SH-SY5Y (cell line): ENCODE measurements around the gene TCP10L.

Experiments used
- GATA2 ChIP-seq: IDR thresholded peaks from 2 replicates; pipeline ENCODE4 v1.6.1; 2011; ENCODE audit warnings: mild to moderate bottlenecking, low read depth, low read length
- GATA3 ChIP-seq: IDR thresholded peaks from 2 replicates; pipeline ENCODE4 v1.6.1; 2011; ENCODE audit warnings: low read depth, mild to moderate bottlenecking, low read length, moderate library complexity

Gene TCP10L

DNA sequence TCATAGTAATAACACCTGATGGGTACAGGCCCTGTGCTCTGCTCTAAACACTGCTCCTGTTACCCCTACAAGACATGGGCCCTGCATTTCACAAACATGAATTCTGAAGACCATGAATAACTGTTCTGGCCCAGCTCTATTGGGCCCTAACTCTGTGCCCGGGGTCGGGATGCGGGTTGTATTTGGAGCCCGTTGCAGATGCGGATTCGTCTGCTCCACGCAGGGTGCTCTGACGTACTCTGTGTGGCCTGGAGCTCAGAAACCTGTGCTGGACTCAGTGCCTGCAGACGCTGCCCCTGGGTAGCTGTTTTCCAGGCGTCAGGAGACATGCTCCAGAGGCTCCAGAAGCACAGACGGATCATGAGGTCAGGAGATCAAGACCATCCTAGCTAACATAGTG lies 10.1 kb upstream of the TCP10L start:
- TF ChIP-seq GATA2, result no peak
- no peak for TF ChIP-seq GATA3

DNA sequence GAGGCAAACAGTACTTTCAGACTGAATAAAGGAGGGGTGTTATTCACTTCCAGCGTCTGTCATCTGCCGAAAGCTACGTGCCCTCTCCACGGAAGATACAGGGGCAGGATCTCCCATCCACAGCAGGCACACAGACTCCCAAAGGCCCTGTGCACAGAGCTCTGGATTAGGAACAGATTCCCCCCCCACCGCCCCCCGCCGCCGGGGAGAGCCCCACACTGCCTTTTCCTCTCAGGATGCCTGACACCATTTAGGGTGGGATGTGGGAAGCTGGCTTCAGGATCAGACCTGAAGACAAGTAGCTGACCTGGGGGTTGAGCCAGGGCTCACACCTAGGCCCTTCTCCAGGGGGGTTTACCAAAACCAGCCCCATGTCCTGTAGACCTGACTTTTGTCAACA lies 8.4 kb upstream of the TCP10L start:
- TF ChIP-seq GATA3, result no peak

DNA sequence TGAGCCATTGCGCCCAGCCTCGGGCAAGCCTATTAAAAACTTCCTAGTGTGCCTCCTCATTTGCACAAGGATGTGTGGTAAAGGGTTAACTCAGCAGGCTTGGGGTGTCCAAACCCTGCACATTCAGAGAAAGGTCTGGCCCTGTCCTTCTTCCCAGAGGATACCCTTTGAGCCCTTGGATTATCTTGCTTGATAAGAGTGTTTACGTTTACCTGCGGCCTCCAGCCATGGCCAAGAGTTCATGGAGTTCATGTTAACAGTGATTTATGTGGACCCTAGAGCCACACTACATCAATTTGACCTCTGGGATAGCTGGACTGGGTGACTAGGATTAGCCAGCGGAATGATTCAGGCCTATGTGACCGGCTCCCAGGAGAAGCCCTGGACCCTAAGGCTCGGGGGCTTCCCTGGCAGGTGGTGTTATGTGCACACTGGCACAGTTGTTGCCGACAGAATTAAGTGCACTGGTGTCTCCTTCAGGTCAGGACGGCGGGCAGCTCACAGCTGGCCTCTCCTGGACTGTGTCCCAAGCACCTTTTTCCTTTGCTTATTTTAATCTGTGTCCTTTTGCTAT lies 7.7 kb upstream of the TCP10L start:
- TF ChIP-seq GATA2 (no peak), GATA3 (no peak)

DNA sequence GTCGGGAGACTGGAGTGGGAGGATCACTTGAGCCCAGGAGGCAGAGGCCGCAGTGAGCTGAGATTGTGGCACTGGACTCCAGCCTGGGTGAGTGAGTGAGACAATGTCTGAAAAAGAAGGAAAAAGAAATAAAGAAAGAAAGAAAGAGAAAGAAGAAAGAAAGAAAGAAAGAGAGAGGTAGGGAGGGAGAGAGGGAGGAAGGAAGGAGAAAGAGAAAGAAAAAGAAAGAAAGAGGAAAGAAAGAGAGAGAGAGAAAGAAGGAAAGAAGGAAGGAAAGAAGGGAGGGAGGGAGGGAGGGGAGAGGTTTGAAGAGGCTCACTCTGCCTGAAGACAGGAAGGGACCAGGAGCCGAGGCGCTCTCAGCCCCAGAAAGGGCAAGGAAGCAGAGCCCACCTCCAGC lies 4.8 kb upstream of the TCP10L start:
- TF ChIP-seq GATA3 (no peak), GATA2 (no peak)

DNA sequence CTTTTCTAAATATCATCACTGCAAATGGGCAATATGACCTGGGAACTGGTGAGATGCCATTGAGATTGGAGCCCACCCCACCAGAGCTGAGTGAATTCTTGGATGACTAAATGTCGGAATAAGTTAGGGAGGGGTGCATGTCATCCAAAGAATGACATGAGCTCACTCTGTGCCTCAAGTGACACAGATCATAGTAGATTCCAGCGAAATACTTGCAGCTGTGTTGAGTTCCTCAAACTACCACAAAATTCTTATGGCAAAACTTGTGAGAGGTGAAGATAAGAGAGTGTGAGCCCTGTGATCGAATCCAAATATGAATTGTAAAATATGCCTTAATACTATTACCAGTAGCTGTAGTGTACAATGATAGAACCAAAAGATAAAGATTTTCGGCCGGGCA lies 2.3 kb upstream of the TCP10L start:
- TF ChIP-seq GATA2, result no peak
- TF ChIP-seq GATA3, result no peak

DNA sequence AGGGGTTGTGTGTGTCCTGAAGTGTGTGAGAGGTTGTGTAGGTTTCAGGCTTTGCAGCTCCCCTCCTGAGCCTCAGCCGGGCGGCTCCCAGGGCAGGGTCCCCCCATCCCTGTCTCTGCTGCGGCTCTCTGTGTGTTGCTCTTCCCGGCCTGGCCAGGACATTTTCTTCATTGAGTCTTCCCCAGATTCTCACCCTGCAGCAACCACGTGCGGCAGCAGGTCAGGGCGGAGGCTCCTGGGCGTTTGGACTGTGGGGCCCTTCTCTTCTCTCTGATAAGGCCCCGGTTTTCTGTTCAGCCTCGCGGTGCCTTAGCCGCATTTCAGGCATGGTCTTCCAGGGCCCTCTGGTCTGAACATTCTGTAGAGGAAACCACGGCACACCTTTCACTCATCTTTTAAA lies 1.8 kb upstream of the TCP10L start:
- TF ChIP-seq GATA2 (no peak), GATA3 (no peak)

DNA sequence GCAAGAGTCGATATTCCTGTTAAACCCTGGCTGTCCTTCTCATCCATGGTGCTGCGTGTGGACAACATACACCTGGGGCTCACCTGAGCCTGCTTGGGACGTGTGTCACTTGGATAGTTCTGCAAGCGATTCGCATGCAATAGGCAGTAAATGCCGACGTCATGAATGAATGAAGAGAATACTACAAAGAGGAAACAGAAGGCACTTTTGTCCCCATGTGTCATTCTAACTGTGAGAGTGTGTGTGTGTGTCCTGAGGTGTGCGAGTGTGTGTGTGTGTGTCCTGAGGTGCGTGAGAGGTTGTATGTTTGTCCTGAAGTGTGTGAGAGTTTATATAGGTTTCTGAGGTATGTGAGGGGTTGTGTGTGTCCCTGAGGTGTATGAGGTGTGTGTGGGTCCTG lies 647 bp upstream of the TCP10L start:
- TF ChIP-seq GATA2 (no peak), GATA3 (no peak)

DNA sequence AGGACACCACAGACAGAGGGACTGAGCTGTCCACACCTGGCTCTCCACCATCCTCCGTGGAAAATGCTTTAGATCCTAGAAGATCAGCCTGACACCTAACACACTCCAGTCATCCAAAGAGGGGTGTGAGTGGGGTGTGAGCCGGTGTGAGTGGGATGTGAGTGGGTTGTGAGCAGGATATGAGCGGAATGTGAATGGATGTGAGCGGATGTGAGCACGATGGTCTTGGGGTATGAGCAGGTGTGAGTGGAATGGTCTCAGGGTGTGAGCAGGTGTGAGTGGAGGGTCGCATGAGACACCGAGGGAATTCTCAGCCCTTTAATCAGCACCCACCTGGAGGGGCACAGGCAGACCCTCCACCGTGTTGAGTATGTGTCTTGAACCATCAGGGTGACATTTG lies 851 bp downstream of the TCP10L start:
- TF ChIP-seq GATA2, result no peak
- TF ChIP-seq GATA3, result no peak

DNA sequence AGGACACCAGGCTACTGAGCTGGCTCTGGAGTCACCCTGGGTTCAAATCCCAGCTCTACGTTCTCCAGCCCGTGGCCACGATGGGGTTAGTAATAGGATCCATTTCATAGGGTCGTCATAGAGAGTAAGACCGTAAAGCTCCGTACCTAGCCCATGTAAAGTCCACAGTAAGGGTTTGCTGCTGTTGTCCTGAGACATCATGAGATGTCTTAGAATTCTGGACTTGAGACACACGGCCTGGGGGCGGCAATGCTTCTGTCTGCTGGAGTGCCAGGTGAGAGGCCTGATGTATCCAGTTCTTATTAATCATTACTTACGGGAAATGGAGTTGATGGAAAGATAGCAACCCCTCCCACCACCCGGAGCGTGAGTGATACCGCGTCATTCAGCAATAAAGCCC lies 3.6 kb downstream of the TCP10L start:
- TF ChIP-seq GATA3, result no peak
- no peak for TF ChIP-seq GATA2

DNA sequence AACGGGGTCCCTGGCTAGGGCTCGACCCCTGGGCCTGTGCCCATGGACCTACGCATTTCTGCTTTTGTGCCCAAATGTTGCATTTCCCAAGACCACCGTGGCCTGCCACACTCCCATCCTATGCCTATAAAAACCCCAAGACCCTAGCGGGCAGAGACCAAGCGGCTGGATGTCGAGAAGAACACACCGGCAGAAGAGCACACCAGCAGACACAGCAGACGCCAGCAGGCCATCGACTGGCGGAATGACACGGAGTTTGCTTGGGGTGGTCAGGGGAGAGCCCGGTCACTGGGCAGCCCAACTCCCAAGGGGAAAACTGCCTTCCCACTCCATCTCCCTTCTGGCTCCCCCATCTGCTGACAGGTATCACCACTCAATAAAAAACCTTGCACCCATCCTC lies 4.4 kb downstream of the TCP10L start:
- TF ChIP-seq GATA2, result no peak
- no peak for TF ChIP-seq GATA3

DNA sequence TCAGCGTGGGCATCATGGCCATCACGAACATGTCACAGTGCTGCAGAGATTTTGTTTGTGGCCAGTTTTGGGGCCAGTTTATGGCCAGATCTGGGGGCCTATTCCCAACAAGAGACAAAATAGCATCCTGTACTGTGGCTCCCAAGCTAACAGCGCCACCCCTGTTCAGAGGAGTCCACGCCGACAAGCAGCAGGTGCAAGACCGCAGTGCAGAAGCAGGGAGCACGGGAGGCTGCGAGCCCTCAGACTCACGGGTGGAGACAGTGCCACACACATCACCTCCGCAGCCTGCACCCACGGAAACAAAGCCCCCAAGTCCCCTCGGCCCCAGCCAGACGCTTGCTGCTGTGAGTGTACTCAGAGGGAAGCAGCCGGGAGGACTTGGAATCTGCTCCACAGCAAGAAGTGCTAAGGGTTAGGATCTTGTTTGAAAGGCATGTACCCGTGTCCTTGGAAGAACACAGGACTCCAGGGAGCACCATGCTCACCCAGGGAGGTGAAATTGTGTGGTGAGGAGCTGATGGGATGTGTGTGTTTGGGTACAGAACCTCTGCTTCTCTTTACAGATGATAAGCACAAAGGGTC lies 7.1 kb downstream of the TCP10L start:
- no peak for TF ChIP-seq GATA2
- TF ChIP-seq GATA3, result no peak

DNA sequence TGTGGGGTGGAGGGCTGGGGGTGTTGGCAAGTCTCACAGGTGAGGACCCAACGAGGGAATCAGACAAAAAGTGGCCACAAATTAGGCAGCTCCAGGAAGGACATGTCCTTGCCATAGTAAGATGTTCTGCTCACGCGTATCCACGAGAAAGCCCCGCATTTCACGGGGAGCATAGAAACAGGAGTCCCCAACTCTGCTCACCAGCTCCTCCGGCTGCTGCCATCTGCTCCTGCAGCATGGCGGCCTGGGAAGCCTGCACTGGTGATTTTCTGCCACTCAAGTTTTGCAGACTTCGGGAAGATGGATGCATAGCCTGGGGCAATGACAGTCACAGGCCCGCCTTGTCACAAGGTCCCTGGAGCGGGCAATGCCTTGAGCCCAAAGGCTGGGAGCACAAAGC lies 9.3 kb downstream of the TCP10L start:
- TF ChIP-seq GATA3 (no peak), GATA2 (no peak)

DNA sequence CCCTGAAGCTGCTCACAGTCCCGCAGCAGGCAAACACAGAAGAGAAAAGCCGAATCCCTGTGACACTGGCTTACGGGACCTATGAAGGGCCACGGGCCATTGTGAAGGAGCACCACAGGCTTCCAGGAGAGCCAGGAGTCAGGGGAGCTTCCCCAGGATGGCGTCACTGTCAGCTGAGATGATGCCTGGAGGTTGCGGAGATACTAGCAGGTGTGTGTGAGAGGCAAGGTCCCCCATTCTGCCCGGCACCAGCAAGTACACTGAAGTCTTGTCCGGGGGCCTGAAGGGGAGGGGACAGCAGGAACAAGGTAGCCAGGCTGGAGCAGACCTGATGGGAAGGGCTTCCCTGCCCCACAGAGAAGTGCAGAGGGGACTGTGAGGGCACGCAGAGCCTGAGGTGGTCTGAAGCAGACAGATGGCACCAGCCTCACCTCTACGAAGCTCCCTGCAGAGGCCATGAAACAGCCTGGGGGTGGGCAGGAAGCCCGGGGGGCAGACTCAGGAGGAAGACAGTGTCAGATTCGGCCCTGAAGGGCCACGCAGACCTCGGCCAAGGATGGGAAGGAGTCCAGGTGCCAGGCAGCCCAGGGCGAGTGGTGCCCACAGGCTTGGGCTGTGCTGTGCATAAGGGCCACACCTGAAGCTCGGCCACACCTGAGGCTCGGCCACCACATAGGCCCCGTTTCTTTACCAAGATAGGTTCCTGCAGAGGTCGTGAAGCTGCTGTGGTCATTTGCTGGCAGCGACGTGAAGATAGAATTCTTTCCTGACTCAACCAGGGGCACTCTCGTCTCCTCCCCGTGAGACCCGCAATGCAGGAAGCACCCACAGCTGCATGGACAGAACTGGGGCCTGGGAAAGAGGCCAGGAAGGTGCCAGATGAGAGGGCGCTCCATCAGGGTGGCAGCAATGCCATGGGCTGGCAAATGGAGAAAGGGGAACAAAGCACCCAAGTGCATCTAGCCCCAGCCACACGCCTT lies 10.1 kb downstream of the TCP10L start:
- TF ChIP-seq GATA2 (no peak), GATA3 (no peak)

DNA sequence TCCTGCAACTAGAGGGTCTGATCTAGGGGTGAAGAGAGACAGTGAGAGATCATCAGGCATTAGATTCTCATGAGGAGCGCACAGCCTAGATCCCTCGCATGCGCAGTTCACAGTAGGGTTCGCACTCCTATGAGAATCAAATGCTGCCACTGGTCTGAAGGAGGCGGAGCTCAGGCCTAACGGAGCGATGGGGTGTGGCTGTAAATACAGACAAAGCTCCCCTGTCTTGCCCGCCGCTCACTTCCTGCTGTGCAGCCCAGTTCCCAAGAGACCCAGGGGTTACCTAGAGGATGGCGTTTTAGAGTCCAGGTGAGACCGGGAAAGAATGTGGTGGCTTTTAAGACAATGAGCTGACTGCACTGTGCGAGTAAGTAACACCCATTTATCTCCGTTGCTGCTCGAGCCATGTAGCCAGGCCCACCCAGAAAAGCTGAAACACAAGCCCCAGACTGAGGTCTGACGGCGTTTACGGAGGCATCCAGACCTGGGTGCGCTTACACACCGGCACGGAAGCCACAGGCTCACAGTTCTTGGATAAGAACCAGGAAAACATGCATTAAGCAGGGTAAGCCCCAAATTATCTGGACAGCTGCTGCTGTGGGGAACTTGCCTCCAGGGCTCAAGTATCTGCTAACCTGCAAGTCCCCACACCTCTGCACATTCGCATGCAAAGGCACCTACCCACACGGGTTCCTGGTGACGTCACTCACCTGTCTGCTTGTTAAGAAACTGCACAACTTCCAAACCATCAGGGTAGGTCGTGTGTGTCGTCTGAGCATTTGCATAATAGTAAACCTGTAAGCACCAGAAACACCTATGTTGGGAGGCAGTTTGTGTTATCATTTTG lies 12.5 kb downstream of the TCP10L start:
- TF ChIP-seq GATA3 (no peak), GATA2 (no peak)
